SK-N-SH (cell line): ENCODE measurements around the gene CSH2. TPM values are rescaled to one million over a fixed set of nuclear protein-coding genes. Genes with fewer than 3 reads are reported as not detected.
"Not testable (repeated sequence)": the region's sequence is repeated elsewhere in the genome, so short reads cannot be mapped to it uniquely, and the experiment has no call there.

Experiments used
- CTCF ChIA-PET: fragments of 300-600, 350-600 bp; formaldehyde crosslinking; extraction: SDS; loops from one replicate; lab custom pipeline; 2021; lab: Yijun Ruan, JAX
- POLR2A ChIA-PET: fragments of 350-600 bp; sonication (Branson Sonifier 250); formaldehyde crosslinking; extraction: SDS; loops from one replicate; lab custom pipeline; 2020; ENCODE audit warnings: antibody characterized with exemption, inconsistent platforms; lab: Yijun Ruan, JAX
- DNase-seq: peaks from one replicate; pipeline ENCODE4 v3.0.0; 2012
- H2AFZ ChIP-seq: fragments of 200-600 bp; sonication (generic); 2 replicates; pipeline ENCODE4 v1.8.1; 2016; ENCODE audit warnings: antibody characterized with exemption, mild to moderate bottlenecking, low read depth
- H3F3A ChIP-seq: fragments of 200-600 bp; sonication (generic); replicated peaks from 2 replicates; pipeline ENCODE3; 2016; ENCODE audit warnings: antibody characterized with exemption, mild to moderate bottlenecking; ENCODE audit not compliant: insufficient read depth
- H3K27ac ChIP-seq, 2 experiments: fragments of 200-500 bp in 1 of 2; fragments of 200-600 bp in 1 of 2; sonication (Bioruptor generic) in 1 of 2; sonication (generic), shearing (Covaris generic) in 1 of 2; 2 replicates each; pipeline versions ENCODE4 v1.5.1 to v1.6.1; 2014 to 2016; ENCODE audit warnings: low read depth in 2 of 2, inconsistent platforms in 1 of 2, low read length in 1 of 2, mild to moderate bottlenecking in 1 of 2, mixed read lengths in 1 of 2
- H3K27me3 ChIP-seq: fragments of 200-600 bp; sonication (generic), shearing (Covaris generic); 2 replicates; pipeline ENCODE4 v1.6.1; 2016; ENCODE audit warnings: mixed run types; ENCODE audit not compliant: insufficient read depth
- H3K36me3 ChIP-seq, 2 experiments: fragments of 200-500 bp in 1 of 2; fragments of 200-600 bp in 1 of 2; sonication (Bioruptor generic) in 1 of 2; sonication (generic) in 1 of 2; replicated peaks in 1 of 2; 2 replicates each; pipeline versions ENCODE3 to v1.5.1; 2014 to 2016; ENCODE audit warnings: low read length in 1 of 2, mild to moderate bottlenecking in 1 of 2; ENCODE audit not compliant: insufficient read depth in 2 of 2, control insufficient read depth in 1 of 2
- H3K4me1 ChIP-seq, 2 experiments: fragments of 200-500 bp in 1 of 2; fragments of 200-600 bp in 1 of 2; sonication (Bioruptor generic) in 1 of 2; sonication (generic), shearing (Covaris generic) in 1 of 2; 2 replicates each; pipeline versions ENCODE4 v1.5.1 to v1.6.1; 2014 to 2016; ENCODE audit warnings: low read depth in 1 of 2, low read length in 1 of 2, mixed run types in 1 of 2; ENCODE audit not compliant: insufficient read depth in 2 of 2, control insufficient read depth in 1 of 2
- H3K4me2 ChIP-seq: fragments of 200-600 bp; sonication (generic), shearing (Covaris generic); 2 replicates; pipeline ENCODE4 v1.6.1; 2017; ENCODE audit warnings: mixed run types
- H3K4me3 ChIP-seq, 2 experiments: fragments of 200-500 bp in 1 of 2; fragments of 200-600 bp in 1 of 2; sonication (Bioruptor generic) in 1 of 2; sonication (generic), shearing (Covaris generic) in 1 of 2; 2 replicates each; pipeline versions ENCODE4 v1.5.1 to v1.8.1; 2014 to 2016; ENCODE audit warnings: low read depth in 2 of 2, inconsistent platforms in 1 of 2, low read length in 1 of 2, mild to moderate bottlenecking in 1 of 2, mixed read lengths in 1 of 2, moderate library complexity in 1 of 2
- H3K79me2 ChIP-seq: fragments of 200-600 bp; sonication (generic); 2 replicates; pipeline ENCODE4 v1.8.1; 2017; ENCODE audit warnings: mild to moderate bottlenecking; ENCODE audit not compliant: insufficient read depth
- H3K9ac ChIP-seq: fragments of 200-600 bp; sonication (generic); 2 replicates; pipeline ENCODE4 v1.6.1; 2017; ENCODE audit warnings: mixed run types
- H3K9me2 ChIP-seq: fragments of 200-600 bp; sonication (generic); 2 replicates; pipeline ENCODE4 v1.6.1; 2017; ENCODE audit warnings: mixed run types
- H3K9me3 ChIP-seq: fragments of 200-600 bp; sonication (generic); 2 replicates; pipeline ENCODE4 v1.6.1; 2017; ENCODE audit warnings: mixed run types, mild to moderate bottlenecking, moderate library complexity
- H4K20me1 ChIP-seq: fragments of 200-600 bp; sonication (generic); 2 replicates; pipeline ENCODE4 v1.6.1; 2017; ENCODE audit warnings: mild to moderate bottlenecking, mixed run types; ENCODE audit not compliant: insufficient read depth
- WGBS: methylation state at CpG from one replicate; pipeline ENCODE4 v1.1.6; 2017; ENCODE audit warnings: low lambda C conversion rate; 5-methylcytosine and 5-hydroxymethylcytosine counted together
- polyA plus RNA-seq, 3 experiments: library from polyadenylated mRNA; depleted of rRNA; stranded (reverse); fragments of >200 nt; gene quantifications; 2 replicates each; pipeline ENCODE4 v1.2.3, GENCODE V29; 2012
- TF ChIP-seq, protein P1 (sequence below): fragments of 200-600 bp; sonication (generic); IDR thresholded peaks from 2 replicates; pipeline ENCODE4 v1.6.1; 2017; ENCODE audit warnings: antibody characterized with exemption, mild to moderate bottlenecking, moderate library complexity

The CSH2 gene
- polyA plus RNA-seq, 1 of the 3 experiments (the other 2 are of a cell fraction), result not detected

DNA sequence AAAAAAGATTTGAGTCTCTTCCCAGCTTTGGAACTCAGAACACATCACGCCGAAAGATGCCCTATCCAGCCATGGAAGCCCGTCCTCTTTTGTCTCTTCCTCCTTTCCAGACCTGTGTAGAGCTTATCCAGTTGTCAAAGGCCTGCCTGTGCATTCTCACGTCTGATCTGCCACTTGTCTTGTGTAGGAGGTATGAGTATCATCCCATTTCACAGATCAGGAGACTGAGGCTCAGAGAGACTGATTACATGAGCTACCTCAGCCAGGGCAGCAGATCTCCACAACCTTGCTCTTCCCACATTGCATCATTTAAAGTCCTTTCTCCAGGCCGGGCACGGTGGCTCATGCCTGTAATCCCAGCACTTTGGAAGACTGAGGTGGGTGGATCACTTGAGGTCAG is 1.2 kb upstream of the CSH2 start:
- CTCF ChIA-PET, result interaction anchor here (0.6 to 0.7 kb wide), 2 partner anchors 9 to 44 kb away, joined by 3 to 4 read pairs; no protein-coding TSS in a partner anchor
- H4K20me1 ChIP-seq, H3K9me3 ChIP-seq, H3F3A ChIP-seq, POLR2A ChIA-PET, H3K27me3 ChIP-seq, H3K4me3 ChIP-seq, H3K9me2 ChIP-seq, H3K4me1 ChIP-seq, H3K4me2 ChIP-seq, H3K27ac ChIP-seq, H3K36me3 ChIP-seq, H3K79me2 ChIP-seq, DNase-seq, H3K9ac ChIP-seq, H2AFZ ChIP-seq: not testable (repeated sequence)
- WGBS, result 69% methylated on average over 5 of the region's 6 CpGs

GRCh38 chr17:63874061-63874626 is 667 bp upstream of the CSH2 start:
- H3K4me1 ChIP-seq, H3K27me3 ChIP-seq, H4K20me1 ChIP-seq, H3K4me2 ChIP-seq, H3K9me2 ChIP-seq, H2AFZ ChIP-seq, H3K9ac ChIP-seq, H3K9me3 ChIP-seq, DNase-seq, H3K36me3 ChIP-seq, POLR2A ChIA-PET, H3K4me3 ChIP-seq, H3F3A ChIP-seq, H3K27ac ChIP-seq, H3K79me2 ChIP-seq: not testable (repeated sequence)
- CTCF ChIA-PET, result interaction anchor here (0.6 to 0.7 kb wide), 2 partner anchors 8 to 44 kb away, joined by 3 to 4 read pairs; no protein-coding TSS in a partner anchor
- TF ChIP-seq, protein P1, sequence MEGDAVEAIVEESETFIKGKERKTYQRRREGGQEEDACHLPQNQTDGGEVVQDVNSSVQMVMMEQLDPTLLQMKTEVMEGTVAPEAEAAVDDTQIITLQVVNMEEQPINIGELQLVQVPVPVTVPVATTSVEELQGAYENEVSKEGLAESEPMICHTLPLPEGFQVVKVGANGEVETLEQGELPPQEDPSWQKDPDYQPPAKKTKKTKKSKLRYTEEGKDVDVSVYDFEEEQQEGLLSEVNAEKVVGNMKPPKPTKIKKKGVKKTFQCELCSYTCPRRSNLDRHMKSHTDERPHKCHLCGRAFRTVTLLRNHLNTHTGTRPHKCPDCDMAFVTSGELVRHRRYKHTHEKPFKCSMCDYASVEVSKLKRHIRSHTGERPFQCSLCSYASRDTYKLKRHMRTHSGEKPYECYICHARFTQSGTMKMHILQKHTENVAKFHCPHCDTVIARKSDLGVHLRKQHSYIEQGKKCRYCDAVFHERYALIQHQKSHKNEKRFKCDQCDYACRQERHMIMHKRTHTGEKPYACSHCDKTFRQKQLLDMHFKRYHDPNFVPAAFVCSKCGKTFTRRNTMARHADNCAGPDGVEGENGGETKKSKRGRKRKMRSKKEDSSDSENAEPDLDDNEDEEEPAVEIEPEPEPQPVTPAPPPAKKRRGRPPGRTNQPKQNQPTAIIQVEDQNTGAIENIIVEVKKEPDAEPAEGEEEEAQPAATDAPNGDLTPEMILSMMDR, result 0 out of 2 replicates have a peak, but pooled peaks have one; percentile 7
- 70% methylated on average over 4 of the region's 8 CpGs for WGBS

GRCh38 chr17:63871646-63872365 is 1.7 kb downstream of the CSH2 start:
- H3K4me1 ChIP-seq, H3F3A ChIP-seq, H3K4me2 ChIP-seq, H3K36me3 ChIP-seq, H3K4me3 ChIP-seq, POLR2A ChIA-PET, H3K9ac ChIP-seq, H3K9me3 ChIP-seq, DNase-seq, H3K9me2 ChIP-seq, H3K27ac ChIP-seq, H3K79me2 ChIP-seq, H2AFZ ChIP-seq, H3K27me3 ChIP-seq, H4K20me1 ChIP-seq: not testable (repeated sequence)
- 83% methylated on average over 4 of the region's 15 CpGs for WGBS
- CTCF ChIA-PET, result interaction anchor here (0.9 kb wide), 1 partner anchor 18 kb away, joined by 3 read pairs; no protein-coding TSS in a partner anchor

DNA sequence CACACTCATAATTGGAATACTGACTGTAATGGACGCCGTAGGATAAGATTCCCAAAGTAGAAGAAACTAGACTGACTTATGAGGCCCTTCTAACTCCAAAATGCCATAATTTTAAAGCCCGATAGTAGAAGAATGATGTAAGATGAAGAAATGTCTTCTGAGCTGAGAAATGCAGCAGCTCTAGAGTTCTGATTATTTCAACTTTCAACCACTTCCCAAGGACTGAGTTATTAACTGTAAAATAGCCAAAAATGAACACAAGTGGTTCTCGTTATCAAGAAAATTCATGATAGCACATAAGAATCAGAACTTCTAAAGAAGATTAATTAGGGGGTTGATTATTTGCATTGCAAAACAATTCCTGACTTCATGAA is 3.2 kb downstream of the CSH2 start:
- H2AFZ ChIP-seq, H3K4me2 ChIP-seq, H3K9me2 ChIP-seq, H3K9me3 ChIP-seq, H3K27me3 ChIP-seq, POLR2A ChIA-PET, H4K20me1 ChIP-seq, H3K4me3 ChIP-seq, CTCF ChIA-PET, H3K9ac ChIP-seq, H3K79me2 ChIP-seq, H3K4me1 ChIP-seq, H3K27ac ChIP-seq, H3K36me3 ChIP-seq, DNase-seq, H3F3A ChIP-seq: not testable (repeated sequence)
- 88% methylated on average over 4 of the region's 4 CpGs for WGBS

GRCh38 chr17:63869491-63870291 is 3.8 kb downstream of the CSH2 start:
- DNase-seq, result not testable (repeated sequence)

More at GRCh38 chr17:63869491-63870291, 3.8 kb downstream of the CSH2 start:
- 56% methylated on average over 9 of the region's 9 CpGs for WGBS
- H3K79me2 ChIP-seq, H3K27me3 ChIP-seq, CTCF ChIA-PET, H3K4me3 ChIP-seq, H3K9me3 ChIP-seq, H3K27ac ChIP-seq, H3K9me2 ChIP-seq, H3F3A ChIP-seq, H3K4me1 ChIP-seq, H3K9ac ChIP-seq, H3K4me2 ChIP-seq, H4K20me1 ChIP-seq, POLR2A ChIA-PET, H2AFZ ChIP-seq, H3K36me3 ChIP-seq: not testable (repeated sequence)
